ENCODE results near the gene PRKCA.

DNA sequence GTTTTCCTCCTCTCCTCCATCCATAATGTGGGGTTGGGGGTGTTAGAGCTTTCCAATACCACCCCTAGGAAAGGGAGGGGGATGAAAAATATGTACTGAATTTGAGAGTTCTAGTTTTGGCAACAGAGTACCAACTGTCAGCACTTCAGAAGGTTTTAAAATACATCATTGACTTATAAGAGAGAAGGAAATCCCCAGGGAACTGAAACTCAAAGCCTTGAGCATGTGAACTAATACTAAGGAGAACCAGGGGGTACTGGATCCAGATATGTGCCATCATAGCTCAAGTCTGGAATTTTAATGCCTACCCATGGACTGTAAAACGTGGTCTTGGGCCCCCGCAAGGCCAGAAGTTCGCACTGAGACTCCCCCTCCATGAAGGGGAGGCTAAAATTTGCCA lies 548.3 kb downstream of the PRKCA start:
- TF ChIP-seq EP300 (IDR thresholded peaks at IDR 0.05) = no peak
- TF ChIP-seq, protein P1, sequence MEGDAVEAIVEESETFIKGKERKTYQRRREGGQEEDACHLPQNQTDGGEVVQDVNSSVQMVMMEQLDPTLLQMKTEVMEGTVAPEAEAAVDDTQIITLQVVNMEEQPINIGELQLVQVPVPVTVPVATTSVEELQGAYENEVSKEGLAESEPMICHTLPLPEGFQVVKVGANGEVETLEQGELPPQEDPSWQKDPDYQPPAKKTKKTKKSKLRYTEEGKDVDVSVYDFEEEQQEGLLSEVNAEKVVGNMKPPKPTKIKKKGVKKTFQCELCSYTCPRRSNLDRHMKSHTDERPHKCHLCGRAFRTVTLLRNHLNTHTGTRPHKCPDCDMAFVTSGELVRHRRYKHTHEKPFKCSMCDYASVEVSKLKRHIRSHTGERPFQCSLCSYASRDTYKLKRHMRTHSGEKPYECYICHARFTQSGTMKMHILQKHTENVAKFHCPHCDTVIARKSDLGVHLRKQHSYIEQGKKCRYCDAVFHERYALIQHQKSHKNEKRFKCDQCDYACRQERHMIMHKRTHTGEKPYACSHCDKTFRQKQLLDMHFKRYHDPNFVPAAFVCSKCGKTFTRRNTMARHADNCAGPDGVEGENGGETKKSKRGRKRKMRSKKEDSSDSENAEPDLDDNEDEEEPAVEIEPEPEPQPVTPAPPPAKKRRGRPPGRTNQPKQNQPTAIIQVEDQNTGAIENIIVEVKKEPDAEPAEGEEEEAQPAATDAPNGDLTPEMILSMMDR (IDR thresholded peaks at IDR 0.05) = no peak
- TF ChIP-seq POLR2AphosphoS5 (IDR thresholded peaks at IDR 0.05) = no peak

Data from gastroesophageal sphincter (tissue), 3 donors.